H9 (cell line): ENCODE data around the gene LPGAT1. TPM values are rescaled to one million over a fixed set of nuclear protein-coding genes. Genes with fewer than 3 reads are reported as not detected.

Source experiments
- DNase-seq: peaks from one replicate; pipeline ENCODE4 v3.0.0-alpha.2; 2017
- H2AFZ ChIP-seq: one replicate; pipeline ENCODE4 v1.6.1; 2013; ENCODE audit warnings: mild to moderate bottlenecking, low read length, control low read depth, moderate library complexity
- H2AK5ac ChIP-seq: 2 replicates; pipeline ENCODE4 v1.6.1; 2013; ENCODE audit warnings: low read length, control low read depth, mixed read lengths; ENCODE audit not compliant: insufficient read length
- H2BK120ac ChIP-seq: one replicate; pipeline ENCODE4 v1.6.1; 2013; ENCODE audit warnings: low read depth, mild to moderate bottlenecking, low read length, control low read depth, inconsistent platforms; ENCODE audit not compliant: poor library complexity, severe bottlenecking
- H2BK12ac ChIP-seq: 2 replicates; pipeline ENCODE4 v1.6.1; 2013; ENCODE audit warnings: low read length, control low read depth, mixed read lengths, low read depth; ENCODE audit not compliant: insufficient read length
- H2BK15ac ChIP-seq: 2 replicates; pipeline ENCODE4 v1.6.1; 2013; ENCODE audit warnings: low read depth, low read length, control low read depth
- H2BK20ac ChIP-seq: one replicate; pipeline ENCODE4 v1.6.1; 2013; ENCODE audit warnings: low read depth, mild to moderate bottlenecking, low read length, control low read depth, inconsistent platforms; ENCODE audit not compliant: poor library complexity, severe bottlenecking
- H2BK5ac ChIP-seq: 2 replicates; pipeline ENCODE4 v1.6.1; 2013; ENCODE audit warnings: low read length, control low read depth, mixed read lengths; ENCODE audit not compliant: insufficient read length
- H3K14ac ChIP-seq: 2 replicates; pipeline ENCODE4 v1.6.1; 2013; ENCODE audit warnings: low read length, control low read depth; ENCODE audit not compliant: insufficient read depth
- H3K18ac ChIP-seq: 2 replicates; pipeline ENCODE4 v1.6.1; 2013; ENCODE audit warnings: low read depth, mild to moderate bottlenecking, mixed read lengths, low read length, control low read depth; ENCODE audit not compliant: insufficient read length
- H3K23ac ChIP-seq: 2 replicates; pipeline ENCODE4 v1.6.1; 2013; ENCODE audit warnings: low read length, control low read depth, mixed read lengths, low read depth; ENCODE audit not compliant: insufficient read length
- H3K23me2 ChIP-seq: 2 replicates; pipeline ENCODE4 v1.6.1; 2013; ENCODE audit warnings: low read depth, mild to moderate bottlenecking, mixed read lengths, low read length, control low read depth; ENCODE audit not compliant: insufficient read length, poor library complexity, severe bottlenecking
- H3K27ac ChIP-seq: 2 replicates; pipeline ENCODE4 v1.5.1; 2013; ENCODE audit warnings: low read length, control low read depth, mixed read lengths, low read depth; ENCODE audit not compliant: insufficient read length
- H3K27me3 ChIP-seq: 2 replicates; pipeline ENCODE4 v1.6.1; 2013; ENCODE audit warnings: low read length, control low read depth, inconsistent platforms; ENCODE audit not compliant: insufficient read depth
- H3K4ac ChIP-seq: 2 replicates; pipeline ENCODE4 v1.6.1; 2013; ENCODE audit warnings: low read depth, mild to moderate bottlenecking, control low read depth, inconsistent platforms, low read length, moderate library complexity
- H3K4me1 ChIP-seq: 2 replicates; pipeline ENCODE4 v1.6.1; 2013; ENCODE audit warnings: low read length, control low read depth, inconsistent platforms; ENCODE audit not compliant: insufficient read depth
- H3K4me2 ChIP-seq: 2 replicates; pipeline ENCODE4 v1.6.1; 2013; ENCODE audit warnings: low read length, control low read depth, mixed read lengths; ENCODE audit not compliant: insufficient read length, insufficient read depth
- H3K56ac ChIP-seq: 2 replicates; pipeline ENCODE4 v1.6.1; 2013; ENCODE audit warnings: low read depth, mild to moderate bottlenecking, mixed read lengths, low read length, control low read depth; ENCODE audit not compliant: insufficient read length
- H3K79me1 ChIP-seq: 2 replicates; pipeline ENCODE4 v1.6.1; 2013; ENCODE audit warnings: low read depth, mild to moderate bottlenecking, moderate library complexity, low read length, control low read depth, inconsistent platforms; ENCODE audit not compliant: insufficient read depth, poor library complexity, severe bottlenecking
- H3K79me2 ChIP-seq: 2 replicates; pipeline ENCODE4 v1.6.1; 2013; ENCODE audit warnings: low read length, control low read depth, inconsistent platforms; ENCODE audit not compliant: insufficient read depth
- H3K9ac ChIP-seq: 2 replicates; pipeline ENCODE4 v1.6.1; 2013; ENCODE audit warnings: low read length, control low read depth, mixed read lengths; ENCODE audit not compliant: insufficient read length; ENCODE audit errors: extremely low read depth
- H3K9me3 ChIP-seq: one replicate; pipeline ENCODE4 v1.6.1; 2013; ENCODE audit warnings: low read depth, low read length, inconsistent platforms; ENCODE audit not compliant: control insufficient read depth
- H3T11ph ChIP-seq: one replicate; pipeline ENCODE4 v1.6.1; 2013; ENCODE audit warnings: mild to moderate bottlenecking, low read length, control low read depth, inconsistent platforms
- H4K20me1 ChIP-seq: one replicate; pipeline ENCODE4 v1.6.1; 2013; ENCODE audit not compliant: control insufficient read depth, insufficient read length, insufficient read depth
- H4K5ac ChIP-seq: 2 replicates; pipeline ENCODE4 v1.6.1; 2013; ENCODE audit warnings: low read depth, mild to moderate bottlenecking, mixed read lengths, low read length, control low read depth; ENCODE audit not compliant: insufficient read length
- H4K8ac ChIP-seq: replicated peaks from 2 replicates; pipeline ENCODE4 v1.6.1; 2013; ENCODE audit warnings: low read length, control low read depth, mixed read lengths, low read depth; ENCODE audit not compliant: insufficient read length
- H4K91ac ChIP-seq: 2 replicates; pipeline ENCODE4 v1.6.1; 2013; ENCODE audit warnings: low read depth, mild to moderate bottlenecking, moderate library complexity, mixed read lengths, low read length, control low read depth; ENCODE audit not compliant: insufficient read length
- H3K27ac Mint-ChIP-seq, 3 experiments: 2 replicates in 2 of 3; 3 replicates in 1 of 3; pipeline ENCODE4 v1.8.0; 2020 to 2021; ENCODE audit warnings: mixed read lengths in 3 of 3, mild to moderate bottlenecking in 1 of 3, moderate library complexity in 1 of 3
- H3K27me3 Mint-ChIP-seq: 2 replicates; pipeline ENCODE4 v1.8.0; 2021; ENCODE audit warnings: low read depth, mild to moderate bottlenecking, moderate library complexity, mixed read lengths
- H3K36me3 Mint-ChIP-seq, 3 experiments: 2 replicates in 2 of 3; 3 replicates in 1 of 3; pipeline ENCODE4 v1.8.0; 2020 to 2021; ENCODE audit warnings: low read depth in 3 of 3, mixed read lengths in 3 of 3; ENCODE audit not compliant: insufficient read depth in 1 of 3
- H3K4me1 Mint-ChIP-seq, 2 experiments: 2 replicates each; pipeline ENCODE4 v1.8.0; 2020; ENCODE audit warnings: mixed read lengths in 2 of 2
- H3K4me3 Mint-ChIP-seq, 2 experiments: 2 replicates in 1 of 2; 3 replicates in 1 of 2; pipeline ENCODE4 v1.8.0; 2020 to 2021; ENCODE audit warnings: mild to moderate bottlenecking in 2 of 2, mixed read lengths in 2 of 2, moderate library complexity in 1 of 2
- H3K9me3 Mint-ChIP-seq, 2 experiments: 2 replicates in 1 of 2; 3 replicates in 1 of 2; pipeline ENCODE4 v1.8.0; 2020; ENCODE audit warnings: mild to moderate bottlenecking in 2 of 2, mixed read lengths in 2 of 2, moderate library complexity in 1 of 2
- WGBS: extraction: QIAGEN DNeasy Blood & Tissue Kit; methylation state at CpG from one replicate; pipeline ENCODE4 v1.1.7; 2013; ENCODE audit warnings: missing lambda C conversion rate, low lambda C conversion rate, mixed read lengths; ENCODE audit not compliant: insufficient read length; ENCODE audit errors: extremely low coverage; 5-methylcytosine and 5-hydroxymethylcytosine counted together
- total RNA-seq: library from RNA; stranded (reverse); gene quantifications from 2 replicates; pipeline ENCODE4 v1.2.1, GENCODE V29; 2021
- TF ChIP-seq, protein P1 (sequence below): fragments of 200-600 bp; sonication (generic); conservative IDR thresholded peaks from 3 replicates; pipeline ENCODE4 v1.8.0; 2021; ENCODE audit warnings: antibody characterized with exemption, mild to moderate bottlenecking

The LPGAT1 gene
- total RNA-seq, 1 experiment from 2014 or later = 12.2 TPM

DNA sequence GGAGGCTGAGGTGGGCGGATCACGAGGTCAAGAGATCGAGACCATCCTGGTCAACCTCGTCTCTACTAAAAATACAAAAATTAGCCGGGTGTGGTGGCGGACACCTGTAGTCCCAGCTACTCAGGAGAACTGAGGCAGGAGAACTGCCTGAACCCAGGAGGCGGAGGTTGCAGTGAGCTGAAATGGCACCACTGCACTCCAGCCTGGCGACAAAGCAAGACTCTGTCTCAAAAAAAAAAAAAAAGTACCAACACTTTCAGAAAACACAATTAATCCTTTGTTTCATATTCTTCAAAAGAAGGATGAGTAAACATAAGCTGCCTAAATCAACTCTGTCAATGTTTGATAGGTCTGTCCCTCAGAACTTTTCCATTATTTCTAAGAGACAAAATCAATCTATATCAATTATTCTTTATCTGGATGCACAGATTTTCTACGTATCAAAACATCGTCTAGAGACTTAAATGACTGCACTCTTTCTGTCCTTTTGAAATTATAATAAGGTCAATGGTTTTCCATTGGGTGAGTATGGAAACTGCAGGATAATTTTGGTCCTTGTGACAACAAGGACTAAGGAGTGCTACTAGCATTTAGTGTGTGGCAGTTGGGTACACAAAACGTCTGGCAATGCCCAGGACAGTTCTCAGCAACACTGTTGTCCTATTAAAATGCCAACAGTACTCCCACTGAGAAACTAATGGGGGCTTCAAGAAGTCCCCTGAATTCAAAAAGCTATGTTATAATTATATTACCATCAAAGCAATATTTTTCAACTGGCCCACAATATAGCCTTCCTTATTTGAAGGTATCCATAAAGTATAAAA is 40.7 kb downstream of the LPGAT1 start:
- no peaks in the 10 kb centered on the region for H4K20me1 ChIP-seq
- H2BK120ac ChIP-seq = no peak overlapping the region
- H3K23me2 ChIP-seq = no peaks in the 10 kb centered on the region

More for the DNA sequence above, 40.7 kb downstream of the LPGAT1 start:
- DNase-seq = no peak
- Histone ChIP-seq H3K79me2 (no peaks in the 10 kb centered on the region), H2BK15ac (no peak overlapping the region), H2AFZ (no peak overlapping the region), H3T11ph (no peak overlapping the region), H3K27ac (no peak overlapping the region), H3K14ac (no peak overlapping the region), H2BK12ac (no peak overlapping the region), H3K79me1 (no peaks in the 10 kb centered on the region), H3K4ac (no peak overlapping the region), H2AK5ac (no peak overlapping the region), H3K9ac (no peak overlapping the region), H3K56ac (no peak overlapping the region), H4K5ac (no peak overlapping the region), H4K8ac (no peak overlapping the region), H3K23ac (no peak overlapping the region), H3K27me3 (no peaks in the 10 kb centered on the region), H3K9me3 (no peaks in the 10 kb centered on the region), H2BK5ac (no peak overlapping the region), H3K4me2 (no peak overlapping the region), H2BK20ac (no peak overlapping the region), H4K91ac (no peak overlapping the region), H3K4me1 (no peaks in the 10 kb centered on the region), H3K18ac (no peak overlapping the region)
- Mint-ChIP-seq H3K27ac (no peak overlapping the region), H3K4me3 (no peak overlapping the region), H3K36me3 (peaks cover 6 to 12% (median 8%) of the 10 kb centered on the region in 3 experiments; a peak in 6 of 7 replicates), H3K27me3 (no peaks in the 10 kb centered on the region), H3K4me1 (no peaks in the 10 kb centered on the region), H3K9me3 (no peaks in the 10 kb centered on the region)
- TF ChIP-seq, protein P1, sequence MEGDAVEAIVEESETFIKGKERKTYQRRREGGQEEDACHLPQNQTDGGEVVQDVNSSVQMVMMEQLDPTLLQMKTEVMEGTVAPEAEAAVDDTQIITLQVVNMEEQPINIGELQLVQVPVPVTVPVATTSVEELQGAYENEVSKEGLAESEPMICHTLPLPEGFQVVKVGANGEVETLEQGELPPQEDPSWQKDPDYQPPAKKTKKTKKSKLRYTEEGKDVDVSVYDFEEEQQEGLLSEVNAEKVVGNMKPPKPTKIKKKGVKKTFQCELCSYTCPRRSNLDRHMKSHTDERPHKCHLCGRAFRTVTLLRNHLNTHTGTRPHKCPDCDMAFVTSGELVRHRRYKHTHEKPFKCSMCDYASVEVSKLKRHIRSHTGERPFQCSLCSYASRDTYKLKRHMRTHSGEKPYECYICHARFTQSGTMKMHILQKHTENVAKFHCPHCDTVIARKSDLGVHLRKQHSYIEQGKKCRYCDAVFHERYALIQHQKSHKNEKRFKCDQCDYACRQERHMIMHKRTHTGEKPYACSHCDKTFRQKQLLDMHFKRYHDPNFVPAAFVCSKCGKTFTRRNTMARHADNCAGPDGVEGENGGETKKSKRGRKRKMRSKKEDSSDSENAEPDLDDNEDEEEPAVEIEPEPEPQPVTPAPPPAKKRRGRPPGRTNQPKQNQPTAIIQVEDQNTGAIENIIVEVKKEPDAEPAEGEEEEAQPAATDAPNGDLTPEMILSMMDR = no peak
- no CpG with 5 or more reads among the region's 11 CpGs for WGBS
